Measurements from ENCODE around the gene GATA5. TPM values are rescaled to one million over a fixed set of nuclear protein-coding genes. Genes with fewer than 3 reads are reported as not detected.

The GATA5 gene
- polyA plus RNA-seq, 1 of the 3 experiments (the other 2 are of a cell fraction) = not detected

- H2AFZ ChIP-seq (ENCODE audit: low read depth) = no peak overlapping the region
- H4K20me1 ChIP-seq (ENCODE audit: insufficient read depth) = no peaks in the 10 kb centered on the region
- H3K36me3 ChIP-seq (replicated peaks in 1 of 2; ENCODE audit: control insufficient read depth in 1 of 2, insufficient read depth in 2 of 2, low read length in 1 of 2) = no peaks in the 10 kb centered on the region
- no peaks in the 10 kb centered on the region for H3K27me3 ChIP-seq (ENCODE audit: insufficient read depth)
- no peaks in the 10 kb centered on the region for H3F3A ChIP-seq (replicated peaks; ENCODE audit: insufficient read depth)
- no peak overlapping the region for H3K9ac ChIP-seq
- TF ChIP-seq RFX5 (IDR thresholded peaks at IDR 0.05; ENCODE audit: low read length) (no peak), MEF2A (IDR thresholded peaks at IDR 0.05; ENCODE audit: borderline replicate concordance, low read depth) (no peak), TAF1 (IDR thresholded peaks at IDR 0.05; ENCODE audit: borderline replicate concordance, low read depth, low read length) (no peak), TEAD4 (IDR thresholded peaks at IDR 0.05; ENCODE audit: borderline replicate concordance, insufficient read depth) (no peak), NRF1 (IDR thresholded peaks at IDR 0.05; ENCODE audit: low read depth, low read length) (no peak), GABPA (IDR thresholded peaks at IDR 0.05; ENCODE audit: low read depth) (no peak), CHD2 (IDR thresholded peaks at IDR 0.05; ENCODE audit: low read length, partially characterized antibody) (no peak), EP300 (IDR thresholded peaks at IDR 0.05; ENCODE audit: borderline replicate concordance in 1 of 2, low read depth in 1 of 2, low read length in 1 of 2) (no peak)
- 50% methylated on average over 7 of the region's 15 CpGs for WGBS (ENCODE audit: low lambda C conversion rate)
- H3K4me2 ChIP-seq = no peak overlapping the region
- CTCF ChIA-PET = interaction anchor here (0.7 to 0.8 kb wide), 2 partner anchors 9 to 12 kb away, joined by 3 read pairs; no protein-coding TSS in a partner anchor
- no peak for DNase-seq
- POLR2A ChIA-PET = no interaction called here
- H3K9me2 ChIP-seq = no peaks in the 10 kb centered on the region
- no peaks in the 10 kb centered on the region for H3K79me2 ChIP-seq (ENCODE audit: insufficient read depth)
- peaks cover 0 to 8% of the 10 kb centered on the region in 2 experiments; a peak in 1 of 4 replicates for H3K4me1 ChIP-seq (ENCODE audit: control insufficient read depth in 1 of 2, insufficient read depth in 2 of 2, low read depth in 1 of 2, low read length in 1 of 2)
- H3K4me3 ChIP-seq (ENCODE audit: low read depth in 2 of 2, low read length in 1 of 2) = no peak overlapping the region
- no peak overlapping the region for H3K27ac ChIP-seq (ENCODE audit: low read depth in 2 of 2, low read length in 1 of 2)
- H3K9me3 ChIP-seq = no peaks in the 10 kb centered on the region
Observed at GRCh38 chr20:62525014-62525413, 49.2 kb upstream of the GATA5 start.

- Histone ChIP-seq H3F3A (replicated peaks; ENCODE audit: insufficient read depth) (no peaks in the 10 kb centered on the region), H2AFZ (ENCODE audit: low read depth) (no peak overlapping the region), H3K4me3 (ENCODE audit: low read depth in 2 of 2, low read length in 1 of 2) (no peak overlapping the region), H3K27me3 (ENCODE audit: insufficient read depth) (no peaks in the 10 kb centered on the region), H3K36me3 (replicated peaks in 1 of 2; ENCODE audit: control insufficient read depth in 1 of 2, insufficient read depth in 2 of 2, low read length in 1 of 2) (no peaks in the 10 kb centered on the region), H3K79me2 (ENCODE audit: insufficient read depth) (no peaks in the 10 kb centered on the region), H3K9ac (no peak overlapping the region), H3K27ac (ENCODE audit: low read depth in 2 of 2, low read length in 1 of 2) (no peak overlapping the region), H3K9me3 (no peaks in the 10 kb centered on the region), H3K4me2 (no peak overlapping the region), H4K20me1 (ENCODE audit: insufficient read depth) (no peaks in the 10 kb centered on the region), H3K4me1 (ENCODE audit: control insufficient read depth in 1 of 2, insufficient read depth in 2 of 2, low read depth in 1 of 2, low read length in 1 of 2) (peaks cover 0 to 8% of the 10 kb centered on the region in 2 experiments; a peak in 1 of 4 replicates), H3K9me2 (no peaks in the 10 kb centered on the region)
- POLR2A ChIA-PET = no interaction called here
- 52% methylated on average over 9 of the region's 10 CpGs for WGBS (ENCODE audit: low lambda C conversion rate)
- CTCF ChIA-PET = no interaction called here
- TF ChIP-seq RCOR1 (IDR thresholded peaks at IDR 0.05; ENCODE audit: low read length) (no peak), POLR2AphosphoS5 (IDR thresholded peaks at IDR 0.05; ENCODE audit: low read depth, low read length) (no peak), PBX3 (IDR thresholded peaks at IDR 0.05) (no peak)
- peak; percentile 58 for DNase-seq
Observed at GRCh38 chr20:62524505-62524911, 48.7 kb upstream of the GATA5 start.
